ENCODE data around the gene RHCE. TPM values are rescaled to one million over a fixed set of nuclear protein-coding genes. Genes with fewer than 3 reads are reported as not detected.
"Not testable (repeated sequence)": the region's sequence is repeated elsewhere in the genome, so short reads cannot be mapped to it uniquely, and the experiment has no call there.

RHCE gene
- total RNA-seq, 1 experiment from 2014 or later: 0.10 TPM

GRCh38 chr1:25398079-25398478 is 22.5 kb downstream of the RHCE start:
- not testable (repeated sequence) for DNase-seq (ENCODE audit: low spot score)

- not testable (repeated sequence) for DNase-seq (ENCODE audit: low spot score)
Observed at GRCh38 chr1:25397549-25397948, 23.1 kb downstream of the RHCE start.

GRCh38 chr1:25392841-25393240 is 27.8 kb downstream of the RHCE start:
- no peak for DNase-seq (ENCODE audit: low spot score)

GRCh38 chr1:25389721-25390120 is 30.9 kb downstream of the RHCE start:
- not testable (repeated sequence) for DNase-seq (ENCODE audit: low spot score)

GRCh38 chr1:25388691-25389090 is 31.9 kb downstream of the RHCE start:
- DNase-seq (ENCODE audit: low spot score): not testable (repeated sequence)

- DNase-seq (ENCODE audit: low spot score): not testable (repeated sequence)
Observed at GRCh38 chr1:25387096-25387495, 33.5 kb downstream of the RHCE start.

- DNase-seq (ENCODE audit: low spot score): not testable (repeated sequence)
Observed at GRCh38 chr1:25383875-25384274, 36.8 kb downstream of the RHCE start.

GRCh38 chr1:25383090-25383489 is 37.5 kb downstream of the RHCE start:
- not testable (repeated sequence) for DNase-seq (ENCODE audit: low spot score)

- not testable (repeated sequence) for DNase-seq (ENCODE audit: low spot score)
Observed at GRCh38 chr1:25382543-25382942, 38.1 kb downstream of the RHCE start.

GRCh38 chr1:25378367-25378766 is 42.3 kb downstream of the RHCE start:
- not testable (repeated sequence) for DNase-seq (ENCODE audit: low spot score)

- not testable (repeated sequence) for DNase-seq (ENCODE audit: low spot score)
Observed at GRCh38 chr1:25371757-25372156, 48.9 kb downstream of the RHCE start.

- not testable (repeated sequence) for DNase-seq (ENCODE audit: low spot score)
Observed at GRCh38 chr1:25369691-25370271, 50.8 kb downstream of the RHCE start.

GRCh38 chr1:25369241-25369640 is 51.4 kb downstream of the RHCE start:
- DNase-seq (ENCODE audit: low spot score): no peak

GRCh38 chr1:25362634-25363559 is 57.7 kb downstream of the RHCE start:
- not testable (repeated sequence) for DNase-seq (ENCODE audit: low spot score)

GRCh38 chr1:25361901-25362300 is 58.7 kb downstream of the RHCE start:
- no peak for DNase-seq (ENCODE audit: low spot score)

- peak; percentile 93 for DNase-seq (ENCODE audit: low spot score)
Observed at GRCh38 chr1:25360596-25361581, 59.7 kb downstream of the RHCE start.

- no peak for DNase-seq (ENCODE audit: low spot score)
Observed at GRCh38 chr1:25356848-25357247, 63.8 kb downstream of the RHCE start.

GRCh38 chr1:25356441-25356840 is 64.2 kb downstream of the RHCE start:
- no peak for DNase-seq (ENCODE audit: low spot score)

- no peak for DNase-seq (ENCODE audit: low spot score)
Observed at GRCh38 chr1:25355841-25356395, 64.7 kb downstream of the RHCE start.

- DNase-seq (ENCODE audit: low spot score): no peak
Observed at GRCh38 chr1:25349606-25350005, 71.0 kb downstream of the RHCE start.

GRCh38 chr1:25347556-25347955 is 73.1 kb downstream of the RHCE start:
- DNase-seq (ENCODE audit: low spot score): no peak
